ENCODE results near the gene HRH3.

The HRH3 gene

DNA sequence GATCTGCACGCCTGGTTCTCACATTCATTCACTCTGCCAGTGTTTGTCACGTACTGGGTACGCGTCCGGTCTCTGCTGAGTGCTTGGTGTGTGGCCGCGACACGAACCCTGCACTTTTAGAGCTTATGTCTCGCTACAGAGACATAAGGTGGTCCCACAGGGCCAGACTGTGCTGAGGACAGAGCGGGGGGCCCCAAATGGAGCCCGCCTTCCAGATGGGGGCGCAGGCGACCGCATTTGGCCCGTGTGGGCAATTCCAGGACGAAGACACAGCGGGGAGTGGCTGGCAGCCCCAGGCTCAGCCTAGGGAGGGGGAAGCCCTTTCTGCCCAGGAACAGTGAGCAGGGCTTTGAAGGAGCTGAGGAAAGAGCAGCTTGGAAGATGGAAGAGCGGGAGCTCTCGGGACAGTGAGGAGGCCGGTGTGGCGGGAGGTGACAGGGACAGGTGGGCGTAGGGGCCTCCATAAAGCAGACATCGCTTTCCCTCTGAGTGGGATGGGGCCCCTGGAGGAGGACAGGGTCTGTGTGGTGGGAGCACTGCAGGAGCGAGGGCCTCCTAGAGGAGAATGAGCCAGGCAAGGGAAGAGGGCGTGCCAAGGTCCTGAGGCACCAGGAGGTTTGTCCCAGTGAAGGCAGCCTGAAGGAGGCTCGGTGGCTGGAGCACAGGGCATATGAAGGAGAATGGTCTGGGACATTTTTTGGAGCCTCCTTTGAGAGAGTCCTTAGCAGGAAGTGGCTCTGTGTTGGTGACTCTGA lies 45.0 kb downstream of the HRH3 start:
- no peak for DNase-seq (ENCODE audit: low read depth)

GRCh38 chr20:62174021-62174804 lies 45.9 kb downstream of the HRH3 start:
- DNase-seq (ENCODE audit: low read depth) = no peak

- DNase-seq (ENCODE audit: low read depth) = no peak
Measured at GRCh38 chr20:62172666-62173065, 47.4 kb downstream of the HRH3 start.

GRCh38 chr20:62171245-62171644 lies 48.8 kb downstream of the HRH3 start:
- DNase-seq (ENCODE audit: low read depth) = no peak

GRCh38 chr20:62170536-62170935 lies 49.5 kb downstream of the HRH3 start:
- DNase-seq (ENCODE audit: low read depth) = no peak

GRCh38 chr20:62168890-62169435 lies 51.1 kb downstream of the HRH3 start:
- no peak for DNase-seq (ENCODE audit: low read depth)

GRCh38 chr20:62168061-62168460 lies 52.0 kb downstream of the HRH3 start:
- DNase-seq (ENCODE audit: low read depth) = no peak

GRCh38 chr20:62167474-62167873 lies 52.6 kb downstream of the HRH3 start:
- no peak for DNase-seq (ENCODE audit: low read depth)

DNA sequence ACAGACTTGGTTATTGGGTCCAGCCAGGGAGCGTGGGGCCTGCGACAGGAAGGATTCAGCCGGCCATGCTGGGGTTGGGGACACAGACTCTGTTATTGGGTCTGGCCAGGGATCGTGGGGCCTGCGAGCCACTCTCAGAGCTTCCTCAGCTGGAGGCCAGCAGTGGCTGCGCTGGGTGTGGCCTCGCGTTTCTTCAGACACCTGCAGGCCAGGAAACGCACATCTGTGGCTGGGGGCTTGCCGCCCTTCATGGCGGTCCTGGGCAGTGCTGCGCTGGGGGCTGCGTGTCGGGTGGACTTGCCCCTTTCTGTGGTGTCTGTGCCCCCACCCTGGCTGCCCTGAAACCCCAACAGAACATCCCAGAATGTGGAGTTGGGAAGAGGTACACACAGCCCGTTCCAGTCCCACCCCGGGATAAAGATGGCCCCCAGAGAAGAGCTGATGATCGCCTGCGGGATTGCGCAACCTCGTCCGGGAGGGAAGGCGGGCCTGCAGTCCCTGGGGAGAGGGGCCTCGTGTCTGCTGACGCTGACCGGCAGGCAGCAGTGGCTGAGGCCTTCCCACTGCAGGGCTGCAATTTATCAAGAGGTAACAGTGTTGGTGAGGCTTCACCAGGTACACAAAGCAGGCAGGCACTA lies 54.2 kb downstream of the HRH3 start:
- no peak for DNase-seq (ENCODE audit: low read depth)

Measured in HS-5 (cell line).